HUDEP-2 (cell line): ENCODE measurements around the gene IL4R.

Source experiments
- DNase-seq, 76 experiments: peaks; one replicate each; lab custom pipeline; 2025; ENCODE audit not compliant: unreplicated experiment in 76 of 76; lab: John Stamatoyannopoulos, UW

Gene IL4R

GRCh38 chr16:27350006-27350405, 36.2 kb downstream of the IL4R start:
- DNase-seq, result no peak

DNA sequence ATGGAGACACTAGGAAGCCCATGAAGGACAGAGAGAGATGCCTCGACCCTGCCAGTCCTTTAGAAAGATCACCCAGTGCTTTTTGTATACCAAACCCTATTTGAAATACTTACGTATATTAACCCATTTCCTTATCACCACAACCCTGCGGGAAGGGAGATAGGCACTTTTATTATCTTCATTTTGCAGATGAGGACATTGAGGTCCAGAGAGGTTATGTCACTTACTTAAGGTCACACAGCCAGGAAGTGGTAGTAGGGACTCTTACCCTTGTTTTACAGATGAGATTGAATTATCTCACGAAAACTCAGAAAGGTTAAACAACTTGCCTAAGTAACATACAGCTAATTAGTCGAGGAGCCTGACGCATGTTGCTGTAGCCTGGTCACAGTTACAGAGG, 38.2 kb downstream of the IL4R start:
- peak in 32 of 76 experiments; percentile 1 to 79 (median 35) for DNase-seq

DNA sequence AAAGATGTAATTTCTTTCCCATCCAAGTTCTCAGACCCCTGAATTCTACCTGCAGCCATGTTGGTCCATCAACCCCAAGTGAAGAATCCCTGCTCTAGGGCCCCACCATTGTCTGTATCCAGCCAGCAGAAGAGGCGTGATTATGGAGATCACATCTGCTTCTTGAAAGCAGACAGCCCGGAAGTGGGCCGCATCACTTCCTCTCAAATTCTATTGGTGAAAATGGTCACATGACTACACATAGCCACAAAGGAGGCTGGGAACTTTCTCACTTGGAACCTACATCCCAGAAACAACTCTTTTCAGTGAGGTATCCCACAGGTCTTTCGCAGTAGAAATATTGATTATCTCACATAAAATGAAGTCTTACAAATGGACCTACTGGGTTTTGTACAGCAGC, 40.1 kb downstream of the IL4R start:
- peak in 2 of 76 experiments; percentile 9 to 18 for DNase-seq

- DNase-seq, result peak in 60 of 76 experiments; percentile 7 to 67 (median 46)
Measured at GRCh38 chr16:27355610-27356009, 41.8 kb downstream of the IL4R start.

DNA sequence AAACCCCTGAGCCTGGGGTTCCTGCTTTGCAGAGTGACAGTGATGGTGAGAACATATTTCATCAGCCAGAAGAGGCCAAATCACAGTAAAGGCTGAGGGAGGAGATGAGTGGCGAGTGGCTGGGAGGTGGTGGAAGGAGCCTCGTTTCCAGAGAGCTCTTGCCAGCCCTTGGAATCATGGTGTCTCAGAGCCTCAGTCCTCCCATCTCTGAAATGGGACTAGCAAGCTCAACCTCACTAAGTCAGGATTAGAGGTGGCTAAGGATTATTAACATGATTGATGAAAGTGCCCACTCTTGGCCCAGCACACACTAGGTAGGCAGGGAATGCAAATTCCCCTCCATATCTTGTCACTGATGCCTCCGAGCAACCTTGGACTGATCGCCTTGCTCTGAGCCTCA, 43.0 kb downstream of the IL4R start:
- no peak for DNase-seq

DNA sequence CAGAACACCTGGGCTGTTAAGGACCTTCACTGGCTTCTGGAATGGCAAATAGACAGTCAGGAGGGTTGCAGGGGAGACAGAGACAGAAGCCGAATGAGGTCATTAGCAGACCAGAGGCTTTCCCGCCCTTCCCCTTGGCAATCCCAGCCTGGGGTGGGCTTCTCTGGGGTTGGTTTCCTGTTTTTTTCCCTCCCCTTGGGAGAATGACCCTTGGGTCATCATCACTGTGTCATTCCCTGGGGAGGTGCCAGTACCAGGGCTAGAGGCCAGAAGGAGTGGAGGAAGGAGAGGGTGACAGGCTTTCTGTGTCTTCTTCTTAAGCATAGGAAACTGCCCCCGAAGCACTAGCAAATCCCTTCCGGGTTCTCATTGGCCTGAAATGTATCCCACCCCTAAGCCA, 45.3 kb downstream of the IL4R start:
- DNase-seq, result no peak

GRCh38 chr16:27359615-27360014, 45.8 kb downstream of the IL4R start:
- DNase-seq, result no peak

GRCh38 chr16:27361987-27362386, 48.2 kb downstream of the IL4R start:
- no peak for DNase-seq

- DNase-seq, result no peak
Measured at GRCh38 chr16:27362570-27363245, 48.9 kb downstream of the IL4R start.

GRCh38 chr16:27363246-27363632, 49.5 kb downstream of the IL4R start:
- no peak for DNase-seq

DNA sequence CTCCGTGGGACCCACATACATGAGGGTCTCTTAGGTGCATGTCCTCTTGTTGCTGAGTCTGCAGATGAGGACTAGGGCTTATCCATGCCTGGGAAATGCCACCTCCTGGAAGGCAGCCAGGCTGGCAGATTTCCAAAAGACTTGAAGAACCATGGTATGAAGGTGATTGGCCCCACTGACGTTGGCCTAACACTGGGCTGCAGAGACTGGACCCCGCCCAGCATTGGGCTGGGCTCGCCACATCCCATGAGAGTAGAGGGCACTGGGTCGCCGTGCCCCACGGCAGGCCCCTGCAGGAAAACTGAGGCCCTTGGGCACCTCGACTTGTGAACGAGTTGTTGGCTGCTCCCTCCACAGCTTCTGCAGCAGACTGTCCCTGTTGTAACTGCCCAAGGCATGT, 50.0 kb downstream of the IL4R start:
- DNase-seq, result peak in 69 of 76 experiments; percentile 10 to 87 (median 56)

DNA sequence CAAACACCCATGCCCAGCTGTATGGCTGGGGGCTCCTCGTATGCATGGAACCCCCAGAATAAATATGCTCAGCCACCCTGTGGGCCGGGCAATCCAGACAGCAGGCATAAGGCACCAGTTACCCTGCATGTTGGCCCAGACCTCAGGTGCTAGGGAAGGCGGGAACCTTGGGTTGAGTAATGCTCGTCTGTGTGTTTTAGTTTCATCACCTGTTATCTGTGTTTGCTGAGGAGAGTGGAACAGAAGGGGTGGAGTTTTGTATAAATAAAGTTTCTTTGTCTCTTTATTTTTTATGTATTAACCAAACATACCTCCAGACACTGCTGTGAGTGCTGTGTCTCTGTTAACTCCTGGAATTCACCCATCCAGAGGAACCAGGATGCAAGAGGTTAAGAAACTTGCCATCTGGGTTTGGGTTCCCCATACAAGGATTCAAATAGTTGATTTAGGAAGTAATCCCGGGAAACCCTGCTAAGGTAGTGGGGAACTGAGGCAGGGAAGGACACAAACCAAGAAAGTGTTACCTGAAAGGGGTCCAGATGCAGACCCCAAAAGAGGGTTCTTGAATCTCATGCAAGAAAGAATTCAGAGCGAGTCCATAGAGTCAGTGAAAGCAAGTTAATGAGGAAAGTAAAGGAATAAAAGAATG, 50.8 kb downstream of the IL4R start:
- no peak for DNase-seq

- DNase-seq, result no peak
Measured at GRCh38 chr16:27365142-27366089, 51.6 kb downstream of the IL4R start.

DNA sequence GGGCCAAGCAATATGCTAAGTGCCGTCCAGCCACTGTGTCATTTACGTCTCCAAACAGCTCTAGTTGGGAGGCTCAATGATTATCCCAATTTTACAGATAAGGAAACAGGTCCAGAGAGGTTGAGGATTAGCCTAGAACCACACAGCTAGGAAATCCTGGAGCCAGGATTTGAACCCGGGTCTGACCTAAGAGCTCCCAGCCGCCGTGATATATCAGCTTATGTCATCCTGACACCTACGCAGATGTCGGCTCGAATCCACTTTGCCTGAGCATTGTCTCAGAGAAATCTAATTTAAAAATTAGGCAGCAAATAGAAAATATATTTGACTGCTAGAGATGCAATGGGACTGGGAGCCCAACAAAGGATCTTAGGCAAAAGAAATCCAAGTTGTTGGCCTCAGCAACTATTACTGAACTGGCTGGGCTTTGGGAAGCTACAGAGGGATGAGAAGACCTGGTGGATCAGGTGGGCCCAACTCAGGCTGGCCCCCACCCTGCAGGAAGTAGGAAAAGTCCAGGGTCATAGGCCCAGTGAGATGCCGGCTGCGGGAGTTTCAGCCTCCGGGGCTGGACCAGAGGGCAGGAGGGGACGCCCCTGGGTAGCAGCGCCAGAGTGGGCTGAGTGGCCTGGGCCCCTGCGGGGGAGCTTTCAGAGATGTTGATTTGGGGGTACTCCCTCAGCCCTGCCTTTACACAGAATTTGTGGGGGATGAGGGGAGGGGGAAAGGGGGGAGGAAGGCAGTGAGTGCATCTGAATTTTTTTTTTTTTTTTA, 53.1 kb downstream of the IL4R start:
- DNase-seq, result peak in 17 of 76 experiments; percentile 25 to 71 (median 49)

- DNase-seq, result peak in 73 of 76 experiments; percentile 31 to 87 (median 70)
Measured at GRCh38 chr16:27367461-27368357, 53.9 kb downstream of the IL4R start.

- no peak for DNase-seq
Measured at GRCh38 chr16:27368358-27368722, 54.6 kb downstream of the IL4R start.

- DNase-seq, result no peak
Measured at GRCh38 chr16:27369806-27370205, 56.0 kb downstream of the IL4R start.

- no peak for DNase-seq
Measured at GRCh38 chr16:27370318-27370717, 56.5 kb downstream of the IL4R start.

DNA sequence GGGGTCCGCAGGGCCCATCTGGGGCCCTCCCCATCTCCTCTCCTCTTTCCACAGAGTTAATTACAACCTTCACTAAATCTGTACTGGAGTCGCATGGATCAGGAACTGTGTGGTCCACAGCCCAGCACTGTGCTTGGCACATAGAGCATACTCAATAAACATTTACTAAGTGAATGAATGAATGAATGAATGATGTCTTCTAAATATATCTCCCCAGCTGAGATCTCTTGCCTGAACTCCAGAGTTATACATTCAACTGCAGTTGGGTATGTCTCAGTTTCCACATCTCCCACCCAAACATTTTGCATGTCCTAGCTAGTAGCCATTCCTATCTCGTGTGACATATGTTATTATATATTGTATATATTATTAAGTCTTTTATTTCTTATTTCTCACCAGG, 59.5 kb downstream of the IL4R start:
- no peak for DNase-seq
